ENCODE data around the gene CD164L2.
A peak's percentile ranks its signal among the peaks of the same experiment; 100 is the strongest.

DNA sequence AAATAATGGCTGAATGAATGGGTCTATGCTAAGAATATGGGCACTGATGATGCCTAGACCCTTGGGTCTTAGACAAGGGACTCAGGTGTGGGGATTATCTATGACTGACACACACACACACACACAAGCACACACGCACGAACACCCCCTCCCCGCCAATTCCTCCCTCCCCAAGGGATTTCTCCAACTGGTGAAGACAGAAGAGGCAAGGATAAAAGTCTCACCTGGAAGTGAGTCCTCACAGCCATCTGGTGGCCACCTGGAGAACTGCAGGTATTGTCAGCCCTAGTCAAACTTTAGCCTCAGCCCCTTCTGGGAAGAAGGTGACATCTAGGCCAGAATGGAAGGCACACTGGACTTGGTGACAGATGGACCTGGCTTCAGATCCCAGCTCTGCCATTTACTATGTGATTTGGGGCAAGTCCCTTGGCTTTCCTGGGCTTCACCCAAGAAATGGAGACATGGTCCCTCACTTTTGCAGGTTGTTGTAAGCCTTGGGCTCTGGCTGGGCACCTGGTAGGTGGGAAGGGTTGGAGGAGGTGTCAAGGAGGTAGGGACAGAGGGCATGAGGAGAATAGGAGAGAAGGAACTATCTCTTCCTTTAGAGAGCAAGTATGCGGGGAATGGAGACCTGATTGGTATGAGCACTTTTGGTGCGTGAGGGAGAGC lies 5.3 kb upstream of the CD164L2 start:
- TF ChIP-seq, protein P1, sequence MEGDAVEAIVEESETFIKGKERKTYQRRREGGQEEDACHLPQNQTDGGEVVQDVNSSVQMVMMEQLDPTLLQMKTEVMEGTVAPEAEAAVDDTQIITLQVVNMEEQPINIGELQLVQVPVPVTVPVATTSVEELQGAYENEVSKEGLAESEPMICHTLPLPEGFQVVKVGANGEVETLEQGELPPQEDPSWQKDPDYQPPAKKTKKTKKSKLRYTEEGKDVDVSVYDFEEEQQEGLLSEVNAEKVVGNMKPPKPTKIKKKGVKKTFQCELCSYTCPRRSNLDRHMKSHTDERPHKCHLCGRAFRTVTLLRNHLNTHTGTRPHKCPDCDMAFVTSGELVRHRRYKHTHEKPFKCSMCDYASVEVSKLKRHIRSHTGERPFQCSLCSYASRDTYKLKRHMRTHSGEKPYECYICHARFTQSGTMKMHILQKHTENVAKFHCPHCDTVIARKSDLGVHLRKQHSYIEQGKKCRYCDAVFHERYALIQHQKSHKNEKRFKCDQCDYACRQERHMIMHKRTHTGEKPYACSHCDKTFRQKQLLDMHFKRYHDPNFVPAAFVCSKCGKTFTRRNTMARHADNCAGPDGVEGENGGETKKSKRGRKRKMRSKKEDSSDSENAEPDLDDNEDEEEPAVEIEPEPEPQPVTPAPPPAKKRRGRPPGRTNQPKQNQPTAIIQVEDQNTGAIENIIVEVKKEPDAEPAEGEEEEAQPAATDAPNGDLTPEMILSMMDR (IDR thresholded peaks at IDR 0.05; ENCODE audit: insufficient read depth, low read length, poor library complexity, severe bottlenecking): peak; percentile 80
- no peak for TF ChIP-seq EZH2phosphoT487 (conservative IDR thresholded peaks at IDR 0.05; ENCODE audit: low read length)

All from SU-DHL-6 (cell line).